Hepatocyte (in vitro differentiated cells): Measurements from ENCODE around the gene CELF4.

ENCODE experiments used
- CTCF ChIP-seq: fragments of 200-600 bp; sonication (generic); IDR thresholded peaks from 2 replicates; pipeline ENCODE4 v1.5.1; 2016; ENCODE audit warnings: antibody characterized with exemption, mild to moderate bottlenecking; ENCODE audit not compliant: poor library complexity
- EZH2 ChIP-seq: fragments of 200-600 bp; sonication (generic); IDR thresholded peaks from 2 replicates; pipeline ENCODE4 v1.6.1; 2016; ENCODE audit warnings: antibody characterized with exemption, mild to moderate bottlenecking, borderline replicate concordance
- EZH2phosphoT487 ChIP-seq: fragments of 200-600 bp; sonication (generic); IDR thresholded peaks from one replicate; pipeline ENCODE4 v1.6.1; 2018; ENCODE audit warnings: antibody characterized with exemption, mild to moderate bottlenecking, low read depth, moderate library complexity; ENCODE audit not compliant: unreplicated experiment, severe bottlenecking

DNA sequence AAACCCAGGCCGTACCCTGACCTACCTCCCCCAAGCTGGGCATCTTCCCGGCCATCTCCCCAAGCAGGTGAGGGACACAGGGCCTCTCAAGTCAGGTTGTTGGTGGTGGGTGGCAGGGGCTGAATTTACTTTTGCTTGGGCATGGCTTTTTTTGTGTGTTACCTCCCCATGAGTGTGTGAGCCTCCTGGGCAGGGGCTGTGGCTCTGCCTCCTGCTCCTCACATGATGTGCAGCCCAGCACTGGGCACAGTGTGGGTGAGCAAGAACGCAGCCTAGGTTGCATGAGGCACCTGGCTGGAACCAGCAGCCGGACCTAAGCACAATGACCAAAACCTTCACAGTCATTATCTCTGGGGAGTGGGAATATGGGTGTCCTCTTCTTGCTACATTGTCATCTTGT lies 22.3 kb downstream of the CELF4 start:
- no peak for TF ChIP-seq CTCF
- TF ChIP-seq EZH2phosphoT487, result no peak
- TF ChIP-seq EZH2, result no peak
